Activated CD8-positive, alpha-beta memory T cell treated with anti-CD3 and anti-CD28 coated beads for 1 hour (primary cell): Measurements from ENCODE around the gene NLRP9.
"Not testable (repeated sequence)": the region's sequence is repeated elsewhere in the genome, so short reads cannot be mapped to it uniquely, and the experiment has no call there.

ENCODE experiments used
- DNase-seq, 2 donors: peaks; one replicate each; pipeline ENCODE4 v3.0.0-alpha.2; 2020; ENCODE audit warnings: low read depth in 1 of 2; ENCODE audit errors: extremely low read depth in 1 of 2

NLRP9 gene

GRCh38 chr19:55738302-55738701 lies at the start of gene NLRP9:
Gene NLRP9, minus strand, starts transcription at chr19:55738402. Its CDS starts 28 bp downstream, at chr19:55738374.
- DNase-seq: no peak

- DNase-seq: no peak
Measured at GRCh38 chr19:55781112-55781511, 42.9 kb upstream of the NLRP9 start.

- DNase-seq: no peak
Measured at GRCh38 chr19:55778331-55778730, 40.1 kb upstream of the NLRP9 start.

DNA sequence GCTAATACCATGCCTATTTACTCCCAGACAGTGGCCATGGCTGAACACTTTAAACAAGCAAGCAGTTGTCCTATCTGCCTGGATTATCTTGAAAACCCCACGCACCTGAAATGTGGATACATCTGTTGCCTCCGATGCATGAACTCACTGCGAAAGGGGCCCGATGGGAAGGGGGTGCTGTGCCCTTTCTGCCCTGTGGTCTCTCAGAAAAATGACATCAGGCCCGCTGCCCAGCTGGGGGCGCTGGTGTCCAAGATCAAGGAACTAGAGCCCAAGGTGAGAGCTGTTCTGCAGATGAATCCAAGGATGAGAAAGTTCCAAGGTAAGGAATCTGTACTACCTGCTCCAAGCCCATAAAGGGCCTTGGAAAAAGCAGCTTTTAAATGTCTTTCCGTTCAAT lies 39.3 kb upstream of the NLRP9 start:
- DNase-seq: no peak

- DNase-seq: not testable (repeated sequence)
Measured at GRCh38 chr19:55769632-55770031, 31.4 kb upstream of the NLRP9 start.

DNA sequence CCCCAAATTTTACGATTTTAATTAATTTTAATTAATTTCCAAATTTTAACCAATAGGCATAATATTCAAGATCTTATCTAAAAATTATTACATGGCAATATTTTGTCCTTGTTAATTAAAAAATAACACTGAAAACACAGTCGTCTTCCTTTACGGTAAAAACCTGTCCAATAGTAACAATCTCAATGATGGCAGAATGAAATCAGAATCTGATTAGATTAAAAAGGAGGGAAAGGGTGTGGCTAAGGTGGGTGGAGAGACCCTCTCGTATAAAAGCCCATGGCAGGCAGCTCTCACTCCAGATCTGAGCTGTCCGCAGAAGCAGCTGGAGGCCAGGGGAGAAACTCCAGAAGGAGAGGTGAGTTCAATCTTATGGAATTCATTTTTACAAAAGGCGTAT lies 30.6 kb upstream of the NLRP9 start, which contains the start of gene RFPL4AL1:
RFPL4AL1 (plus strand) TSS at position 301 of the 400 bp plus-strand sequence. CDS start 2,687 bp downstream, outside the sequence.
- not testable (repeated sequence) for DNase-seq

- no peak for DNase-seq
Measured at GRCh38 chr19:55766466-55766865, 28.3 kb upstream of the NLRP9 start.

DNA sequence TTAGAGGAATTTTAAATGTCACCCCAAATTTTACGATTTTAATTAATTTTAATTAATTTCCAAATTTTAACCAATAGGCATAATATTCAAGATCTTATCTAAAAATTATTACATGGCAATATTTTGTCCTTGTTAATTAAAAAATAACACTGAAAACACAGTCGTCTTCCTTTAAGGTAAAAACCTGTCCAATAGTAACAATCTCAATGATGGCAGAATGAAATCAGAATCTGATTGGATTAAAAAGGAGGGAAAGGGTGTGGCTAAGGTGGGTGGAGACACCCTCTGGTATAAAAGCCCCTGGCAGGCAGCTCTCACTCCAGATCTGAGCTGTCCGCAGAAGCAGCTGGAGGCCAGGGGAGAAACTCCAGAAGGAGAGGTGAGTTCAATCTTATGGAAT lies 20.6 kb upstream of the NLRP9 start, which contains the start of gene RFPL4A:
RFPL4A (plus strand) TSS at position 301 of the 400 bp plus-strand sequence. CDS start 2,704 bp downstream, outside the sequence.
- not testable (repeated sequence) for DNase-seq

DNA sequence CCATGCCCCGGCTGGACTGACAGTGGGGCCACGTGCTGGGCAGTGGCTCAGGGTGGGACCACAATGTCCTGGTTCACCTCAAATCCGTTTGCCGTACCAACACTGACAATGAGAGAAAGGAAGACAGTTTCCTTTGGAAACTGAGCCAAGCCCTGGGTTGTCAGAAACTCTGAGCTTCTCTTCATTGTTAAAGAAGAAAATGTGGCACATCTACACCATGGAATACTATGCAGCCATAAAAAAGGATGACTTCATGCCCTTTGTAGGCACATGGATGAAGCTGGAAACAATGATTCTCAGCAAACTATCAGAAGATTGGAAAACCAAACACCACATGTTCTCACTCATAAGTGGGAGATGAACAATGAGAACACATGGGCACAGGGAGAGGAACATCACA lies 18.6 kb upstream of the NLRP9 start:
- DNase-seq: not testable (repeated sequence)

DNA sequence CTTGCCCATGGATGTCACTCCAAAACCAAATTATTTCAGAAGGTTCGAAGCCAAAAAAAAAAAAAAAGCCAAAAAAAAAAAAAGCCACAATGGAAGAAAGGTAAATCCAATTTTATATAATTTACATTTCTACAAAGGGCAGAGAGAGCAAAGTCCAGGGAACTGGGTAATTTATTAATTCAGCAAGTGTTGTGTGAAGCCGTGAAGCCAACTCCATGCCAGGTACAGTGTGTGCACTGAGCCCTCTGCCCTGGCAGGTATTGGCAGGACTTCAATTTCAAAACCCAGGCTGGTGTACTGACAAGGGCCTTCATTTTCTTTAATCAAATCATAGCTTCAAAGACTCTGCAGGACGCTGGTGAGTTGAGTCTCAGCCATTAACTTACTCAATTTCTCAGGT lies 15.2 kb upstream of the NLRP9 start:
- no peak for DNase-seq

- DNase-seq: no peak
Measured at GRCh38 chr19:55750715-55751114, 12.5 kb upstream of the NLRP9 start.

DNA sequence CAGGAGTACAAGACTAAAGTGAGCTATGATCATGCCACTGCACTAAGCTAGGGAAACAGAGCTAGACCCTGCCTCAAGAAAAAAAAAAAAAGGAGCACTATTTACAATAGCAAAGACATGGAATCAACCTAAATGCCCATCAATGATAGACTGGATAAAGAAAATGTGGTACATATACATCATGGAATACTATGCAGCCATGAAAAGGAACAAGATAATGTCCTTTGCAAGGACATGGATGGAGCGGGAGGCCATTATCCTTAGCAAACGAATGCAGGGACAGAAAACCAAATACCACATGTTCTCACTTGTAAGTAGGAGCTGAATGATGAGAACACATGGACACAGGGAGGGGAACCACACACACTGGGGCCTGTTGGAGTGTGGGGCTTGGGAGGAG lies 7.8 kb downstream of the NLRP9 start:
- DNase-seq: not testable (repeated sequence)

DNA sequence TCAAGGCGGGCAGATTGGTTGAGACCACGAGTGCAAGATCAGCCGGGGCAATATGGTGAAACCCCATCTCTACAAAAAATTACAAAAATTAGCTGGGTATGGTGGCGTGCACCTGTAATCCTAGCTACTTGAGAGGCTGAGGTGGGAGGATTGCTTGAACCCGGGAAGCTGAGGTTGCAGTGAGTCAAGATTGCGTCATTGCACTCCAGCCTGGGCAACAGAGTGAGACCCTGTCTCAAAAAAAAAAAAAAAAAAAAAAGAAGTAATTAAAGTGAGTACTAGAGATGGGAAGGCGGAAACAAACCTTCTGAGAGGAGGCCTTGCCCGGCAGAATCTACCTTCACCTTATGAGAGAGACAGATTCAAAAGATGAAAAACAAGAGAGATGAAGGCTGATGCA lies 14.7 kb downstream of the NLRP9 start:
- no peak for DNase-seq

DNA sequence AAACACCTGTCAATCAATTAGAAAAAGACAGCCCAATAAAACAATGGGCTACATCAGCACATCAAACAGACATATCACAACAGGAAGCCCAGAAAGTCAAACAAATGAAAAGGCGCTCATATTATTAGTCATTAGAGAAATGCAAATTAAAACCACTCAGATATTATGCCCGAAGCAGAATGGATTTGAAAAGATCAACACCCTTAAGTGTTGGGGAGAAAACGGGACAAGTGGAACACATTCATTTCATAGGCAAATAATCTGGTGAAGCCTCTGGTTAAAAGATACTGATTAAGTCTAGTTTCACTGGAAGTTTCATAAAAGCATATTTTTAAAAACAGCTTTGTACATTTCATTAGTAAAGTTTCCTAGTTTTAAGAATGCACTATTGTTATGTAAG lies 17.4 kb downstream of the NLRP9 start:
- no peak for DNase-seq

DNA sequence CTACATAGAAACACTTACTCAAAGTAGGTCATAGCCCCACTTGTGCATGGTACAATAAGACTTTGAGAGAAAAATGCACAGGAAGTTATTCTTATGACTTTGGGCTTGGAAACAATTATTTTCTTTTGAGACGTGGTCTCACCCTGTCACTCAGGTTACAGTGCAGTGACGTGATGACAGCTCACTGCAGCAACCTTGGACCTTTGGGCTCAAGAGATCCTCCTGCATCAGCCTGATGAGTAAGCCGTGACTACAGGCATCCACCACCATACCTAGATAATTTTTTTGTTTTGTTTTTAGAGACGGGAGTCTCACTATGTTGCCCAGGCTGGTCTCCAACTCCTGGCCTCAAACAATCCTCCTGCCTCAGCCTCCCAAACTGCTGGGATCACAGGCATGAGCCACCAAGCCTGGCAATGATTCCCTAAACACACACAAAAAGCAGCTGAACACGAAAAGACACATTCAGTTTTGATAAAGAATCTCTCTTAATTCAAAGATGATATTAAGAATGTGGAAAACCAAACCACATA lies 17.9 kb downstream of the NLRP9 start:
- no peak for DNase-seq

DNA sequence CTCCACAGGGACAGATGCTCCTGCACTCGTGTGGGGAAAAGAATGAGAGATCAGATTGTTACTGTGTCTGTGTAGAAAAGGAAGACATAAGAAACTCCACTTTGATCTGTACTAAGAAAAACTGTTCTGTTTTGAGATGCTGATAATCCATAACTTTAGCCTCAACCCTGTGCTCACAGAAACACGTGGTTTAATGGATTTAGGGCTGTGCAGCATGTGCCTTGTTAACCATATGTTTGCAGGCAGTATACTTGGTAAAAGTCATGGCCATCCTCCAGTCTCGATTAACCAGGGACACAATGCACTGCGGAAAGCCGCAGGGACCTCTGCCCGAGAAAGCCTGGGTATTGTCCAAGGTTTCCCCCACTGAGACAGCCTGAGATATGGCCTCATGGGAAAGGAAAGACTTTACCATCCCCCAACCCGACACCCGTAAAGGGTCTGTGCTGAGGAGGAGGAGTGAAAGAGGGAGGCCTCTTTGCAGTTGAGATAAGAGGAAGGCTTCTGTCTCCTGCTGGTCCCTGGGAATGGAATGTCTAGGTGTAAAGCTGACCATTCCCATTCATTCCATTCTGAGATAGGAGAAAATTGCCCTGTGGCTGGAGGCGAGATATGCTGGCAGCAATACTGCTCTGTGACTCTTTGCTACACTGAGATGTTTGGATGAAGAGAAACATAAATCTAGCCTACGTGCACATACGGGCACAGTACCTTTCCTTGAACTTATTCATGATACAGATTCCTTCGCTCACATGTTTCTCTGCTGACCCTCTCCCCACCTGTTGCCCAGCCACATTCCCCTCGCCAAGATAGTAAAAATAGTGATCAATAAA lies 20.1 kb downstream of the NLRP9 start:
- not testable (repeated sequence) for DNase-seq

- no peak for DNase-seq
Measured at GRCh38 chr19:55717251-55717650, 21.0 kb downstream of the NLRP9 start.

- DNase-seq: no peak
Measured at GRCh38 chr19:55716531-55716930, 21.7 kb downstream of the NLRP9 start.

DNA sequence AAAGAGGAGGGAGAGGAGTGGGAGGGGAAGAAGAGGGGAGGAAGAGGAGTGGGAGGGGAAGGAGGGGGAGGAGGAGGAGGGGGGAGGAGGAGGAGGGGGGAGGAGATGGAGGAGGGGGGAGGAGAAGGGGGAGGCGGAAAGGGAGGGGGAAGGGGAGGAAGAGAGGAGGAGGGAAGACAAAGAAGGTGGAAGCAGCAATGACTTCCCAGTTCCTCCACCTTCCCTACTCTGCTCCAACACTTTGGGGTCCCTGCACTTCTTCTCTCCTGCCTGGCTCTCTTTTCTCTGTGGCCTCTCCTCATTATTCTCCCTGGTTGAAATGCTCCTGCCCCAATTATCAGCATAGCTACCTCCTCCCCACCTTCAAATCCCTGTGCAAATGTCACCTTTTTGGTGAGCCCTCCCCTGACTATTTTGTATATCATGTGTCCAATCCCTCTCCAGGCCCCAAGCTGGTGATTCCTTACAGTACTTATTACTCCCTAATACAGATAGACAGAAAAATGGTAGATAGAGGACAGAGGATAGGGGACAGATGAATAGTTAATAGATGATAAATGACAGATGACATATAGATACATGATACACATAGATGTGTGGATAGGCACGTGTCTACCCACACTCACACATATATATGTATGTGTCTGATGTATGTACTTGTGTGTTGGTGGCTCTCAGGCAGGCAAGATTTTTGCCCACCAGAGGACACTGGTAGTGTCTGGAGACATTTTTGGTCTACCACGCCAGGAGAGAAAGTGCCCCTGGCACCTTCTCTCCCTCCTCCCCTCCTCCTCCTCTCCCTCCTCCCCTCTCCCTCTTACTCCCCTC lies 25.2 kb downstream of the NLRP9 start:
- no peak for DNase-seq

DNA sequence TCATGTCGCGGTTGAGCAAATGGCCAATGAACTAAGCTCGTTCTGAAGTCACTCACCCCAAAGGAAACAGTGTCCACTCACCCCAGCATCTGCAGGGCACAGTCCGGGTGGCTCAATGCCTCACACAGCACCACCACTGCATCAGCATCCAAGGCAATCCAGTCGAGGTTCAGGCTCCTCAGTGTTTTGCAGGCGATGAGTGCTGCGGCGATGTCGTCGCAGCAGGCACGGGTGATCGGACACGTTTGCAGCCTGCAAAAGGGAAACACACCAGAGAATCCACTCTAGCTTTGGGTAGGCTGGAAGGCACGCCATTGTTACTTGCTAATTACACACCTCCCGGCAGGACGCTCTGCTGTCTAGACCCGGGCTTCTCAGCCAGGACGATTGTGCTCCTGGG lies 26.5 kb downstream of the NLRP9 start:
- DNase-seq: no peak

- no peak for DNase-seq
Measured at GRCh38 chr19:55705972-55706371, 32.2 kb downstream of the NLRP9 start.
